Prostate gland (tissue), 2 donors: ENCODE measurements around the gene F2R. TPM values are rescaled to one million over a fixed set of nuclear protein-coding genes. Genes with fewer than 3 reads are reported as not detected.

Experiments used
- DNase-seq: peaks from one replicate; pipeline ENCODE4 v3.0.0-alpha.2; 2019; ENCODE audit warnings: low spot score
- H3K27ac ChIP-seq, 2 donors: fragments of 200-600 bp; sonication (generic); 2 replicates each; pipeline ENCODE4 v1.5.1; 2017 to 2019
- H3K27me3 ChIP-seq: fragments of 200-600 bp; sonication (generic); replicated peaks from 2 replicates; pipeline ENCODE4 v1.5.1; 2019; ENCODE audit not compliant: insufficient read depth
- H3K36me3 ChIP-seq, 2 donors: fragments of 200-600 bp; sonication (generic); 1 replicate in 1 of 2; 2 replicates in 1 of 2; pipeline versions ENCODE4 v1.5.1 to v1.8.1; 2017 to 2019
- H3K4me1 ChIP-seq: fragments of 200-600 bp; sonication (generic); replicated peaks from 2 replicates; pipeline ENCODE4 v1.5.1; 2019
- H3K4me3 ChIP-seq, 2 donors: fragments of 200-600 bp; sonication (generic); 2 replicates each; pipeline ENCODE4 v1.5.1; 2017 to 2019
- H3K9me3 ChIP-seq: fragments of 200-600 bp; sonication (generic); 2 replicates; pipeline ENCODE4 v1.5.1; 2017
- CTCF ChIP-seq, 4 experiments: fragments of 200-600 bp in 2 of 4; fragments of 450-650 bp in 2 of 4; sonication (generic) in 2 of 4; IDR thresholded peaks; 1 replicate in 3 of 4; 2 replicates in 1 of 4; pipeline ENCODE4 v1.5.1; 2016 to 2019; ENCODE audit warnings: antibody characterized with exemption in 4 of 4, mild to moderate bottlenecking in 2 of 4, moderate library complexity in 2 of 4
- POLR2A ChIP-seq: fragments of 450-650 bp; IDR thresholded peaks from one replicate; pipeline ENCODE4 v1.6.1; 2016; ENCODE audit warnings: antibody characterized with exemption, mild to moderate bottlenecking
- POLR2AphosphoS5 ChIP-seq: sonication (generic); formaldehyde crosslinking; IDR thresholded peaks from one replicate; pipeline ENCODE4 v1.6.1; 2017; ENCODE audit warnings: antibody characterized with exemption
- WGBS: methylation state at CpG from one replicate; pipeline ENCODE4 v1.1.5; 2018; 5-methylcytosine and 5-hydroxymethylcytosine counted together
- intact Hi-C: fragments of 100-400 bp; cut with DNase I; formaldehyde crosslinking; loops from one replicate; pipeline ENCODE4 v1.14.2; 2022
- total RNA-seq, 2 donors: library from RNA; depleted of rRNA; stranded (reverse); fragments of >200 nt; gene quantifications; one replicate each; pipeline ENCODE4 v1.1.0, GENCODE V29; 2016

F2R gene
- total RNA-seq, 2 donors from 2014 or later = 4.1 to 22.3 TPM

- intact Hi-C loops = no loop called here
- TF ChIP-seq POLR2AphosphoS5 (no peak), CTCF (IDR thresholded peaks at IDR 0.05) (no peak), POLR2A (no peak)
- 51% methylated on average over 9 of the region's 9 CpGs for WGBS
- DNase-seq = no peak
- Histone ChIP-seq H3K4me1 (no peaks in the 10 kb centered on the region), H3K9me3 (no peaks in the 10 kb centered on the region), H3K27me3 (no peaks in the 10 kb centered on the region), H3K36me3 (no peaks in the 10 kb centered on the region), H3K4me3 (no peak overlapping the region), H3K27ac (no peak overlapping the region)
These were observed 31.9 kb upstream of the F2R start for GRCh38 chr5:76683816-76684731.

DNA sequence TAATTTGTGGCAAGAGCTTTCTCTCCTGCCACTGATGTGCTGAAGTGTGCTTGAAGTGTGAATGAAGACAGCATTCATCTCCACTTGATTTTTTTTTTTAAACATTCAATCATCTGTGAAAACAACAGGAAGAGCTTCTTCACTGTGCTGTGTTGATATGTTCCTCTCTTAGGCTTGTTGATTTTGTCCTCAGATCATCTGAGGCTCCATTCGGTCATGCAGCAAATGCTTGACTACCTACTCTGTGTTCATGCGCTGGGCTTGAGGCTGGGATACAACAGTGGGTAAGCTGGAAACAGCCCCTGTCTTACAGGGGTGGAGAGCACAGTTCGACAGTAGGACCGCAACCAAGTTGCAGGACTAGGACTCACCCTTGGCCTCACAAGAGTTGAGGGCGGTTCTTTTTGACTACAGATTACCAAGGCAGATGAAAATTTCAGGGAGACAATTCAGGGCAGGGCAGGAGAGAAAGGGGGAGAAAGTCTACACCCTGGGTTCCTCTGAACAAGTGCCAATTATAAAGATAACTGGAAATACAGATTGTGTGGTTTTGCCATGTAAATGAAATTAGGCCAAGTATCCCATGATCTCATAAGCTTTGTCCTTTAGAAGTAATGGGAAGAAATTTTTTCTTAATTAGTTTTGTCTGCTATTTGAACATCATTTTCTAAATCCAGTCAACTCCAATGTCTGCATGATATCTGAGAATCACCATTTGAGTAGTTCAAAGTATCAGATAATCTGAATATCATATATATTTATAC is 31.0 kb upstream of the F2R start:
- intact Hi-C loops = no loop called here
- DNase-seq = no peak
- Histone ChIP-seq H3K27me3 (no peaks in the 10 kb centered on the region), H3K4me1 (no peaks in the 10 kb centered on the region), H3K9me3 (no peaks in the 10 kb centered on the region), H3K27ac (no peak overlapping the region), H3K36me3 (no peaks in the 10 kb centered on the region), H3K4me3 (no peak overlapping the region)
- 92% methylated on average over 5 of the region's 5 CpGs for WGBS
- no peak for TF ChIP-seq POLR2AphosphoS5
- no peak for TF ChIP-seq CTCF (IDR thresholded peaks at IDR 0.05)
- TF ChIP-seq POLR2A = no peak

DNA sequence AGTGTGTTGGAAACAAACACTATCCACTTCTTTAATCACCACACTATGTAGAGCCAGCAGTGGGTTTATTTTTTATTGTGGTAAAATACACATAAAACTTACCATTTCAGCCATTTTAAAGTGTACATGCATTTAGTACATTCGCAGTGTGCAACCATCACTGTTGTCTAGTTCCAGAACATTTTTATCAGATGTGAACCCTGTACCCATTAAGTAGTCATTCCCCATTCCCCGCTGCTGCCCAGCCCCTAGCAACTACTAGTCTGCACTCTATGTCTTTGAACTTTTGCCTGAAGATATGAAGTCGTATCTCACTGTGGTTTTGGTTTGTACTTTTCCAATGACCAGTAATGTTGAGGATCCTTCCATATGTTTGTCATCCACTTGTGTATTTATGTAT is 30.2 kb upstream of the F2R start:
- H3K36me3 ChIP-seq = no peaks in the 10 kb centered on the region
- no peak overlapping the region for H3K27ac ChIP-seq
- no peak overlapping the region for H3K4me3 ChIP-seq
- WGBS = 88% methylated on average over 3 of the region's 3 CpGs
- no peaks in the 10 kb centered on the region for H3K9me3 ChIP-seq
- H3K4me1 ChIP-seq = no peaks in the 10 kb centered on the region
- no peak for TF ChIP-seq CTCF (IDR thresholded peaks at IDR 0.05)
- no peak for TF ChIP-seq POLR2A
- TF ChIP-seq POLR2AphosphoS5 = no peak
- H3K27me3 ChIP-seq = no peaks in the 10 kb centered on the region
- no peak for DNase-seq
- intact Hi-C loops = no loop called here

GRCh38 chr5:76688212-76688611 is 27.7 kb upstream of the F2R start:
- Histone ChIP-seq H3K9me3 (no peaks in the 10 kb centered on the region), H3K4me1 (peaks cover 10% of the 10 kb centered on the region), H3K27me3 (no peaks in the 10 kb centered on the region), H3K4me3 (no peak overlapping the region), H3K36me3 (no peaks in the 10 kb centered on the region), H3K27ac (no peak overlapping the region)
- intact Hi-C loops = no loop called here
- no peak for DNase-seq
- TF ChIP-seq CTCF (IDR thresholded peaks at IDR 0.05) (no peak), POLR2AphosphoS5 (no peak), POLR2A (no peak)
- 100% methylated on average over 1 of the region's 1 CpG for WGBS
